ENCODE measurements around the gene MUC4. TPM values are rescaled to one million over a fixed set of nuclear protein-coding genes. Genes with fewer than 3 reads are reported as not detected.

The MUC4 gene
- total and polyA plus RNA-seq, 3 donors from 2014 or later: 1.8 to 4.7 (median 4.0) TPM

DNA sequence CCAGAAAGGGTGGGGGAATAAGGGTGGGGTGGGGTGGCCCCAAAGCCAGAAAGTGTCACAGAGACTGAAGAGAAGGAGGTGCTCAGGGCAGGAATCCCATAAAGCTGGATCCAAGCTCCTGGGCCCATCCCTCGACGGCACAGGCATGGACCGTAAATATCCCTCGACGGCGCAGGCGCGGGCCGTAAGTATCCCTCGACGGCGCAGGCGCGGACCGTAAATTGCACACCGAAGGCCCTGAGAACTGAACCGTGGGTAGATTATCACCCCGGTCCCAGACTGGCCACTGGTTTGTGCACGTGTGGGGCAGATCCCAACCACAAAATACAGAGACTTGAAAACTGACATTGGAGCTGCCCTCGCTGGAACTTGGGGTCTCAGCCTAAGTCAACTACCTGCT is 41.3 kb upstream of the MUC4 start:
- no peaks in the 10 kb centered on the region for H3K4me1 ChIP-seq
- no peaks in the 10 kb centered on the region for H3K9me3 ChIP-seq
- DNase-seq: no peak
- H3K36me3 ChIP-seq (ENCODE audit: low read depth, missing control alignments): no peaks in the 10 kb centered on the region
- intact Hi-C loops (cut with DNase I; ENCODE audit: low total_unique reads): no loop called here
- WGBS, 2 donors: 74 to 75% methylated on average over 20 of the region's 20 CpGs
- H3K27me3 ChIP-seq: no peaks in the 10 kb centered on the region
- no peak for TF ChIP-seq POLR2A (IDR thresholded peaks at IDR 0.05)
- TF ChIP-seq, protein P1, sequence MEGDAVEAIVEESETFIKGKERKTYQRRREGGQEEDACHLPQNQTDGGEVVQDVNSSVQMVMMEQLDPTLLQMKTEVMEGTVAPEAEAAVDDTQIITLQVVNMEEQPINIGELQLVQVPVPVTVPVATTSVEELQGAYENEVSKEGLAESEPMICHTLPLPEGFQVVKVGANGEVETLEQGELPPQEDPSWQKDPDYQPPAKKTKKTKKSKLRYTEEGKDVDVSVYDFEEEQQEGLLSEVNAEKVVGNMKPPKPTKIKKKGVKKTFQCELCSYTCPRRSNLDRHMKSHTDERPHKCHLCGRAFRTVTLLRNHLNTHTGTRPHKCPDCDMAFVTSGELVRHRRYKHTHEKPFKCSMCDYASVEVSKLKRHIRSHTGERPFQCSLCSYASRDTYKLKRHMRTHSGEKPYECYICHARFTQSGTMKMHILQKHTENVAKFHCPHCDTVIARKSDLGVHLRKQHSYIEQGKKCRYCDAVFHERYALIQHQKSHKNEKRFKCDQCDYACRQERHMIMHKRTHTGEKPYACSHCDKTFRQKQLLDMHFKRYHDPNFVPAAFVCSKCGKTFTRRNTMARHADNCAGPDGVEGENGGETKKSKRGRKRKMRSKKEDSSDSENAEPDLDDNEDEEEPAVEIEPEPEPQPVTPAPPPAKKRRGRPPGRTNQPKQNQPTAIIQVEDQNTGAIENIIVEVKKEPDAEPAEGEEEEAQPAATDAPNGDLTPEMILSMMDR (IDR thresholded peaks at IDR 0.05): no peak
- no peak overlapping the region for H3K27ac ChIP-seq
- no peak overlapping the region for H3K4me3 ChIP-seq

DNA sequence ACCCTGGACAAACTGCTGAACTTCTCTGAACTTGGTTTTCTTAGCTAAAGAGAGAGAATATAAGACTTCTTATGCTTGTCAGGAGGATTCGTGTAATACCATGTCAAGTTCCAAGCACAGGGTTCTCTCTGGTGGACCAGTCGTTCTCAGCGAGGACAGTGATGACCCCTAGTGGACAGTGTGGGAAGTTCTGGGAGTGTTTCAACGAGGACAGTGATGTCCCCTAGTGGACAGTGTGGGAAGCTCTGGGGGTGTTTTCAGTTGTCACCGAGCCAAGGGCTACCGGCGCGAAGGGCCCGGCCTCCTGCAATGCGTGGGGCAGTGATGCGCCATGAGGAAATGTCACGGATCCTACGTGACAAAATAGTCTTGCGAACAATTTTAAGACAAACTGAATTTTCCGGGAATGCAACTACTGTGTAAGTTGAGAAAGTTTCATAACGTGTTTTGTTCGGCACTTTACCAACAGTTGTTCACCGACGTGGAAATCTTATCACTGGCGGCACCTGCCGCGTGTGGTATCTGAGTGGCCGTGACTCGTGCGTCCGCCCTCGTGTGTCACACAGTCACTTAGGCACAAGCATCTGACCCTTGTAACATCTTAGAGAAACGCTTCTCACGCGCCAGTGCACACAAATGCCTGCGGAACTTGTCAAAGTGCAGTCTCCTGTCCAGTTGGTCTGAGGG is 39.3 kb upstream of the MUC4 start:
- H3K27me3 ChIP-seq: no peaks in the 10 kb centered on the region
- H3K36me3 ChIP-seq (ENCODE audit: low read depth, missing control alignments): no peaks in the 10 kb centered on the region
- DNase-seq: peak; percentile 96
- TF ChIP-seq, protein P1 (IDR thresholded peaks at IDR 0.05): peak; percentile 100
- no peak for TF ChIP-seq POLR2A (IDR thresholded peaks at IDR 0.05)
- H3K9me3 ChIP-seq: no peaks in the 10 kb centered on the region
- WGBS, 2 donors: 29 to 45% methylated on average over 31 of the region's 31 CpGs
- no peaks in the 10 kb centered on the region for H3K4me1 ChIP-seq
- no peak overlapping the region for H3K4me3 ChIP-seq
- H3K27ac ChIP-seq: no peak overlapping the region
- intact Hi-C loops (cut with DNase I; ENCODE audit: low total_unique reads): no loop called here

DNA sequence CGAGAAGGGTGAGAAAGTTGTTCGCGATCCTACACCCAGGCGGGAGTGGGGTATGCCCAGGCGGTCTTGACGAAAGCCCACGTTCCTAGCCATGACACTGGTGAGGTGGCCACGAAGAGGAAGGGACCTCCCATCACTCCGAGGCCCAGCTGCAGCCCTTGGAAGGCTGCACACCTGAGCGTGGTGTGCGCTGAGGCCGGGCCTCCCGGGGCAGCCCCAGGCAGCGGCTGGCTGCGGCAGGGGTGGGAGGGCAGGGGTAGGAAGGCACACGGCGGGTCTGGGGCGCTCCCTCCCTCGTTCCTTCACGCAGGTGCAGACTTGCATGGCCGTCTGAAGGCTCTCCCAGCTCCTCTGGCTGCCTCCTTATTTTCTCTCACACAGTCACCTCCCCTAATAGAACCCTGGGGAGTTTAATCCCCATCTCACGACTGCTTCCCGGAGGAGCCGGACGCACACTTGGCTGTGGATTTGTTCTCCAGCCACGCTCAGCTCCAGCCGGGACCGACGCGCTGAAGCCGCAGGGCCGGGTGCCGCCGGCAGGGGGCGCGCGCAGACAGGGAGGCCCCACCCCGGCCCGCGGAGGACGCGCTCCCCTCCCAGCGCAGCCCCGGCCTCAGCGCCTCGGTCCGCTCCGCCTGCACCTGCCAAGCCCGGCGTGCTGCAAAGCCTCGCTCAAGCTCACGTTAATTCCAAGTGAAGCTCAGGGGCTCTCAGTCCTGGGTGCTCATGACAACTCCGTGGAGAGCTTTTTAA is 37.8 kb upstream of the MUC4 start:
- intact Hi-C loops (cut with DNase I; ENCODE audit: low total_unique reads): no loop called here
- Histone ChIP-seq H3K27ac (no peak overlapping the region), H3K4me1 (no peaks in the 10 kb centered on the region), H3K9me3 (no peaks in the 10 kb centered on the region), H3K36me3 (ENCODE audit: low read depth, missing control alignments) (no peaks in the 10 kb centered on the region), H3K27me3 (no peaks in the 10 kb centered on the region), H3K4me3 (no peak overlapping the region)
- WGBS, 2 donors: 64 to 82% methylated on average over 32 to 49 of the region's 53 CpGs
- peak; percentile 53 for DNase-seq
- TF ChIP-seq, protein P1 (IDR thresholded peaks at IDR 0.05): peak; percentile 15 to 44 (median 30)
- no peak for TF ChIP-seq POLR2A (IDR thresholded peaks at IDR 0.05)

DNA sequence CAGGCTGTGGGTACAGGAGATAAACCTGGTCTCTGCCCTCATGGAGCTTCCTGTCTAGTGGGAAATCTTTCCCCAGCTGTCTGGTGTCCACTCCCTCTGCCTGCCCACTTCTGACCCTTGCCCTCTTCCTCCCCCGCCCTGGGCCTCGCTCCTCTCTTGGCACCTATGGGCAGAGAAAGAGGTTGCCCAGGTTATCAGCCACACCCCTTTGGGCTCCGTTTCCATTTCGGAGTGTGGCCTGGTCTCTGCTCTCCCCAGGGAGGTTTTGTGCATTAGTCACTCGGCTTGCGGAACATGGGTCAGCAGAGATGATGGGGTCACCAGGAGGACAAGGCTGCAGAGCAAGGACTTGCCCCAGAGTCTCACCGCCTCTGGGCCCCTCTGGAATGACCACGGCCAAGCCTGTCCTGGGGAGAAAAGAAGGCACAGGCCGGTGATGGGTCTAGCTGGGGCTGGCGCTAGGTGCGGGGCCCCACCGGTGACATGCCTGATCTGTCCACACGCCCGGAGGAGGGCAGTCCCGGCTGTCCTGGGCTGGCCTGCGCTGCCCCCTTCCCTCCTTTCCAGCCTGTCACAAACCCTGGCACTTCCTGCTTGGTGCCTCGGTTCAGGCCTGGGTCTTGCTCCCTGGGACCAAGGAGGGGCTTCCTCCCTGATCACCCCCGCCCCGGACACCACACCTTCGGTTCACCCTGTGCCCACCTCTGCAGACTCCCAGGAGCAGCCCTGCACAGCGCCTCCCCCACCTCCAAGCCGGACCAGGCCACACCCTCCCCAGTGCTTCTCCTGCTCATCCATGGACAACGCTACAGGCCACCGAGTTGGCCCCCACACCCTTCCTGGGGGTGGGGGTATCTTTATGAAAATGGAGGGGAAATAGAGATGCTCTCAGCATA is 35.6 kb upstream of the MUC4 start:
- H3K4me3 ChIP-seq: no peak overlapping the region

More for the DNA sequence above, 35.6 kb upstream of the MUC4 start:
- 85 to 86% methylated on average over 16 to 23 of the region's 24 CpGs for WGBS, 2 donors
- H3K36me3 ChIP-seq (ENCODE audit: low read depth, missing control alignments): no peaks in the 10 kb centered on the region
- H3K27ac ChIP-seq: no peak overlapping the region
- H3K9me3 ChIP-seq: no peaks in the 10 kb centered on the region
- H3K27me3 ChIP-seq: no peaks in the 10 kb centered on the region
- intact Hi-C loops (cut with DNase I; ENCODE audit: low total_unique reads): no loop called here
- TF ChIP-seq, protein P1 (IDR thresholded peaks at IDR 0.05): no peak
- no peak for TF ChIP-seq POLR2A (IDR thresholded peaks at IDR 0.05)
- no peaks in the 10 kb centered on the region for H3K4me1 ChIP-seq
- no peak for DNase-seq

Data from testis (tissue), 3 donors.